OCI-LY1 (cell line): ENCODE measurements around the gene MAF.

ENCODE experiments used
- EZH2 ChIP-seq: fragments of 200-600 bp; sonication (generic), shearing (Covaris generic); IDR thresholded peaks from 2 replicates; pipeline ENCODE4 v1.8.0; 2017; ENCODE audit warnings: borderline replicate concordance, mixed run types, mild to moderate bottlenecking, antibody characterized with exemption, low read length, moderate library complexity, mixed read lengths
- TF ChIP-seq, protein P1 (sequence below): fragments of 200-600 bp; sonication (generic), shearing (Covaris generic); IDR thresholded peaks from 2 replicates; pipeline ENCODE4 v1.5.1; 2017; ENCODE audit warnings: mild to moderate bottlenecking, antibody characterized with exemption, low read length, moderate library complexity, mixed read lengths

DNA sequence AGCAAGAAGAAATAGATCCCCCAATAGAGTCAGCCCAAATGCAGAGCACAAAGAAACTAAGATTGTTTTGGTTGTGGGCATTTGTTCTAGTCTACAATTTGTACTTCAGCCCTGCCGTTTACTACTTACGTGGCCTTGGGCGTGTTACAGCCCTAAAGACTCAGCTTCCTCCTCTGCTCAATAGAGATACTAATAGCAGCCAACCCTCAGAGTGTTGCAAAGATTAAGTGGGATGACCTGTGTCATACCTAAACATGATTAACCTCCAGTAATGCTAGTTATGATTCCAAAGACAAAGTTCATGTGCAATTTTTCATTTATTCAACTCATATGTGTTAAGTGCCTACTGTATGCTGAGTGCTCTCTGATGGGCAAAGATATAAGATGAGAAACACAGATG, 43.1 kb downstream of the MAF start:
- TF ChIP-seq, protein P1, sequence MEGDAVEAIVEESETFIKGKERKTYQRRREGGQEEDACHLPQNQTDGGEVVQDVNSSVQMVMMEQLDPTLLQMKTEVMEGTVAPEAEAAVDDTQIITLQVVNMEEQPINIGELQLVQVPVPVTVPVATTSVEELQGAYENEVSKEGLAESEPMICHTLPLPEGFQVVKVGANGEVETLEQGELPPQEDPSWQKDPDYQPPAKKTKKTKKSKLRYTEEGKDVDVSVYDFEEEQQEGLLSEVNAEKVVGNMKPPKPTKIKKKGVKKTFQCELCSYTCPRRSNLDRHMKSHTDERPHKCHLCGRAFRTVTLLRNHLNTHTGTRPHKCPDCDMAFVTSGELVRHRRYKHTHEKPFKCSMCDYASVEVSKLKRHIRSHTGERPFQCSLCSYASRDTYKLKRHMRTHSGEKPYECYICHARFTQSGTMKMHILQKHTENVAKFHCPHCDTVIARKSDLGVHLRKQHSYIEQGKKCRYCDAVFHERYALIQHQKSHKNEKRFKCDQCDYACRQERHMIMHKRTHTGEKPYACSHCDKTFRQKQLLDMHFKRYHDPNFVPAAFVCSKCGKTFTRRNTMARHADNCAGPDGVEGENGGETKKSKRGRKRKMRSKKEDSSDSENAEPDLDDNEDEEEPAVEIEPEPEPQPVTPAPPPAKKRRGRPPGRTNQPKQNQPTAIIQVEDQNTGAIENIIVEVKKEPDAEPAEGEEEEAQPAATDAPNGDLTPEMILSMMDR = no peak
- no peak for TF ChIP-seq EZH2
